ENCODE results near the gene ATP2C2.

DNA sequence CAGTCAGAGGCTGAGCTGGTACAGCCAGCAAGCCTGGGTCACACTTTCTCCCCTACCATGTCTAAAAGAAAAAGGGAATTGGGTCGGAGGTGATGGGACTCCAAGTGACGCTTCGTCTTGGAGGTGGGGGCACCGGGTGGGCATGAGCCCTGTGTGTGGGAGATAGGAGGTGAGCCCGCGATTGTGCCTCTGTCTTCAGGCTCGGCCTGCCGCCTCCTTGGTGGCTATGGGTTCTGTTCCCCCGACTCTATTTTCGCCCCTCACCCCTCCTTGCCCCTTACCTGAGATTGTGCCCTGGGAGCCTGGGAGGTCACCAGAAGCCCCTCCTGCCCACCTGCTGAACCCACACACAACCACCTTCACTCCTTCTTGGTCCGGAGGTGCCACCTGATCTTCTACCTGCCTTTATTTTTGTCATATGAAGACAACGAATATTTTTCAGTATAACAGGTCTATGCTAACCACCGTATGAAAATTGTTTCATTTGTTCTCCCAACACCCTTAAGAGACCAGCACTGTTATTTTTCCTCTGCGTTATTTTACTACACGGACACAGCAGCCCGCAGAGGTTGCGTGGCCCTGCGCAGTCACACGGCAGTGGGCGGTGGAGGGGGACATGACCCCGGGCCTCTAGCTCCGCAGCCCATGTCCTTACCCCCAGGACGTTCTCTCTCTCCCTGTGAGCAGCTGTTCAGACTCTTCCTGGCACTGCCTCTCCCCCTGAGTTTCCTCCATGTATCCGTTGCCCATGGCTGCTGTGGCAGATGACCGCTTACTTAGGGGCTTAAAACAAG lies 49.9 kb downstream of the ATP2C2 start:
- TF ChIP-seq EZH2 (IDR thresholded peaks at IDR 0.05) (no peak), POLR2AphosphoS5 (IDR thresholded peaks at IDR 0.05; ENCODE audit: borderline replicate concordance, low read depth, low read length) (no peak)
